T-helper 2 cell treated with Interferon-gamma antibody and Interleukin-4, amounts not matched to agents 5 μg/mL and 100 μg/mL, for 36 hours (primary cell): ENCODE results near the gene BET1.

Source experiments
- DNase-seq: peaks from one replicate; pipeline ENCODE4 v3.0.0; 2021; ENCODE audit warnings: low spot score
- H3K27ac Mint-ChIP-seq: one replicate; pipeline ENCODE4 v1.8.0; 2021; ENCODE audit warnings: mild to moderate bottlenecking, mixed read lengths
- H3K27me3 Mint-ChIP-seq: one replicate; pipeline ENCODE4 v1.8.0; 2021; ENCODE audit warnings: low read depth, mixed read lengths
- H3K36me3 Mint-ChIP-seq: one replicate; pipeline ENCODE4 v1.8.0; 2021; ENCODE audit warnings: low read depth, mixed read lengths
- H3K4me1 Mint-ChIP-seq: one replicate; pipeline ENCODE4 v1.8.0; 2021; ENCODE audit warnings: low read depth, mixed read lengths
- H3K4me3 Mint-ChIP-seq: one replicate; pipeline ENCODE4 v1.8.0; 2022; ENCODE audit warnings: mild to moderate bottlenecking, moderate library complexity, mixed read lengths
- H3K9me3 Mint-ChIP-seq: one replicate; pipeline ENCODE4 v1.8.0; 2021; ENCODE audit warnings: mixed read lengths

BET1 gene

GRCh38 chr7:93958651-93959050 is 45.5 kb downstream of the BET1 start:
- Mint-ChIP-seq H3K27me3 (peaks cover 2% of the 10 kb centered on the region), H3K9me3 (no peaks in the 10 kb centered on the region), H3K36me3 (no peaks in the 10 kb centered on the region), H3K4me3 (no peak overlapping the region), H3K4me1 (no peaks in the 10 kb centered on the region), H3K27ac (no peak overlapping the region)
- DNase-seq: no peak

- H3K9me3 Mint-ChIP-seq: no peaks in the 10 kb centered on the region
- no peaks in the 10 kb centered on the region for H3K36me3 Mint-ChIP-seq
- no peak for DNase-seq
- no peak overlapping the region for H3K27ac Mint-ChIP-seq
- no peak overlapping the region for H3K4me3 Mint-ChIP-seq
- H3K4me1 Mint-ChIP-seq: no peaks in the 10 kb centered on the region
- H3K27me3 Mint-ChIP-seq: peaks cover 2% of the 10 kb centered on the region
Observed at GRCh38 chr7:93958216-93958615, 45.9 kb downstream of the BET1 start.

- H3K4me1 Mint-ChIP-seq: no peaks in the 10 kb centered on the region
- peaks cover 2% of the 10 kb centered on the region for H3K27me3 Mint-ChIP-seq
- no peak overlapping the region for H3K4me3 Mint-ChIP-seq
- DNase-seq: no peak
- no peaks in the 10 kb centered on the region for H3K9me3 Mint-ChIP-seq
- H3K36me3 Mint-ChIP-seq: no peaks in the 10 kb centered on the region
- H3K27ac Mint-ChIP-seq: no peak overlapping the region
Observed at GRCh38 chr7:93957767-93958166, 46.4 kb downstream of the BET1 start.

- no peak overlapping the region for H3K4me3 Mint-ChIP-seq
- DNase-seq: no peak
- H3K27ac Mint-ChIP-seq: no peak overlapping the region
- H3K4me1 Mint-ChIP-seq: no peaks in the 10 kb centered on the region
- peaks cover 2% of the 10 kb centered on the region for H3K27me3 Mint-ChIP-seq
- no peaks in the 10 kb centered on the region for H3K36me3 Mint-ChIP-seq
- H3K9me3 Mint-ChIP-seq: no peaks in the 10 kb centered on the region
Observed at GRCh38 chr7:93955304-93955703, 48.9 kb downstream of the BET1 start.

GRCh38 chr7:93949423-93949822 is 54.7 kb downstream of the BET1 start:
- no peaks in the 10 kb centered on the region for H3K4me1 Mint-ChIP-seq
- no peak overlapping the region for H3K27ac Mint-ChIP-seq
- no peaks in the 10 kb centered on the region for H3K36me3 Mint-ChIP-seq
- no peaks in the 10 kb centered on the region for H3K9me3 Mint-ChIP-seq
- no peaks in the 10 kb centered on the region for H3K27me3 Mint-ChIP-seq
- H3K4me3 Mint-ChIP-seq: no peak overlapping the region
- no peak for DNase-seq

- no peaks in the 10 kb centered on the region for H3K36me3 Mint-ChIP-seq
- no peaks in the 10 kb centered on the region for H3K9me3 Mint-ChIP-seq
Observed at GRCh38 chr7:93948873-93949272, 55.3 kb downstream of the BET1 start.

GRCh38 chr7:93948106-93948505 is 56.0 kb downstream of the BET1 start:
- Mint-ChIP-seq H3K27me3 (no peaks in the 10 kb centered on the region), H3K4me3 (no peak overlapping the region), H3K9me3 (no peaks in the 10 kb centered on the region), H3K27ac (no peak overlapping the region), H3K4me1 (no peaks in the 10 kb centered on the region), H3K36me3 (no peaks in the 10 kb centered on the region)
- DNase-seq: no peak

More at GRCh38 chr7:93948873-93949272, 55.3 kb downstream of the BET1 start:
- H3K27ac Mint-ChIP-seq: no peak overlapping the region
- no peaks in the 10 kb centered on the region for H3K27me3 Mint-ChIP-seq
- H3K4me1 Mint-ChIP-seq: no peaks in the 10 kb centered on the region
- H3K4me3 Mint-ChIP-seq: no peak overlapping the region
- DNase-seq: no peak

- Mint-ChIP-seq H3K27me3 (no peaks in the 10 kb centered on the region), H3K27ac (no peak overlapping the region), H3K9me3 (no peaks in the 10 kb centered on the region), H3K36me3 (no peaks in the 10 kb centered on the region), H3K4me3 (no peak overlapping the region), H3K4me1 (no peaks in the 10 kb centered on the region)
- no peak for DNase-seq
Observed at GRCh38 chr7:93945756-93946535, 58.2 kb downstream of the BET1 start.

GRCh38 chr7:93945083-93945482 is 59.1 kb downstream of the BET1 start:
- H3K4me3 Mint-ChIP-seq: no peak overlapping the region
- DNase-seq: no peak
- H3K4me1 Mint-ChIP-seq: no peaks in the 10 kb centered on the region
- H3K27me3 Mint-ChIP-seq: no peaks in the 10 kb centered on the region
- no peak overlapping the region for H3K27ac Mint-ChIP-seq
- H3K9me3 Mint-ChIP-seq: no peaks in the 10 kb centered on the region
- H3K36me3 Mint-ChIP-seq: no peaks in the 10 kb centered on the region

GRCh38 chr7:93944673-93945072 is 59.5 kb downstream of the BET1 start:
- H3K27ac Mint-ChIP-seq: no peak overlapping the region
- H3K9me3 Mint-ChIP-seq: no peaks in the 10 kb centered on the region
- DNase-seq: no peak
- H3K36me3 Mint-ChIP-seq: no peaks in the 10 kb centered on the region
- no peaks in the 10 kb centered on the region for H3K27me3 Mint-ChIP-seq
- H3K4me3 Mint-ChIP-seq: no peak overlapping the region
- H3K4me1 Mint-ChIP-seq: no peaks in the 10 kb centered on the region

GRCh38 chr7:93943816-93944540 is 60.2 kb downstream of the BET1 start:
- Mint-ChIP-seq H3K27me3 (no peaks in the 10 kb centered on the region), H3K36me3 (no peaks in the 10 kb centered on the region), H3K9me3 (no peaks in the 10 kb centered on the region), H3K4me1 (no peaks in the 10 kb centered on the region), H3K4me3 (no peak overlapping the region), H3K27ac (no peak overlapping the region)
- no peak for DNase-seq
